SK-N-SH treated with all-trans-retinoic acid at 6 μM for 48 hours (cell line): ENCODE results near the gene PTPRT.

Experiments used
- ATAC-seq: fragments of 200-7000 bp; cut with Tn5 transposase; 3 replicates; pipeline ENCODE4 v1.9.1; 2020; ENCODE audit warnings: mild to moderate bottlenecking, moderate library complexity
- ARNTL ChIP-seq: fragments of 450-650 bp; formaldehyde crosslinking; IDR thresholded peaks from 2 replicates; pipeline ENCODE4 v1.5.0; 2020; ENCODE audit warnings: low read depth, mild to moderate bottlenecking, moderate library complexity, borderline replicate concordance
- BACH2 ChIP-seq: fragments of 250-450 bp; sonication (Bioruptor Pico); IDR thresholded peaks from 2 replicates; pipeline ENCODE4 v1.9.0; 2021; ENCODE audit warnings: mild to moderate bottlenecking, borderline replicate concordance
- CSDC2 ChIP-seq: fragments of 250-450 bp; sonication (Bioruptor Pico); IDR thresholded peaks from 2 replicates; pipeline ENCODE4 v1.5.0; 2020; ENCODE audit warnings: mild to moderate bottlenecking, moderate library complexity
- ESRRG ChIP-seq: fragments of 250-450 bp; sonication (Bioruptor Pico); IDR thresholded peaks from 2 replicates; pipeline ENCODE4 v1.6.1; 2021; ENCODE audit warnings: mild to moderate bottlenecking
- GLIS3 ChIP-seq: fragments of 250-450 bp; sonication (Bioruptor Pico); IDR thresholded peaks from 2 replicates; pipeline ENCODE4 v1.5.0; 2020; ENCODE audit warnings: mild to moderate bottlenecking, moderate library complexity
- ISL1 ChIP-seq: fragments of 250-450 bp; sonication (Bioruptor Pico); IDR thresholded peaks from 2 replicates; pipeline ENCODE4 v2.1.2; 2022; ENCODE audit warnings: mild to moderate bottlenecking, moderate library complexity
- OSR1 ChIP-seq: fragments of 250-450 bp; sonication (Bioruptor Pico); IDR thresholded peaks from 2 replicates; pipeline ENCODE4 v1.8.0; 2022; ENCODE audit warnings: moderate library complexity, mild to moderate bottlenecking, inconsistent platforms
- PPARA ChIP-seq: fragments of 250-450 bp; sonication (Bioruptor Pico); IDR thresholded peaks from 2 replicates; pipeline ENCODE4 v1.5.0; 2020; ENCODE audit warnings: mild to moderate bottlenecking, borderline replicate concordance
- RARB ChIP-seq: fragments of 250-450 bp; sonication (Bioruptor Pico); IDR thresholded peaks from 2 replicates; pipeline ENCODE4 v1.8.0; 2021; ENCODE audit warnings: mild to moderate bottlenecking, moderate library complexity
- SNAI2 ChIP-seq: fragments of 250-450 bp; sonication (Bioruptor Pico); IDR thresholded peaks from 2 replicates; pipeline ENCODE4 v1.5.0; 2020; ENCODE audit warnings: mild to moderate bottlenecking, moderate library complexity
- TCF4 ChIP-seq: fragments of 250-450 bp; sonication (Bioruptor Pico); IDR thresholded peaks from 2 replicates; pipeline ENCODE4 v1.8.0; 2021; ENCODE audit warnings: mild to moderate bottlenecking, moderate library complexity, borderline replicate concordance
- ZC3H10 ChIP-seq: fragments of 250-450 bp; sonication (Bioruptor Pico); IDR thresholded peaks from 2 replicates; pipeline ENCODE4 v1.5.1; 2021; ENCODE audit warnings: mild to moderate bottlenecking, moderate library complexity
- ZFP3 ChIP-seq: fragments of 250-450 bp; sonication (Bioruptor Pico); IDR thresholded peaks from 2 replicates; pipeline ENCODE4 v1.5.0; 2020; ENCODE audit warnings: mild to moderate bottlenecking, moderate library complexity
- ZFP30 ChIP-seq: fragments of 450-650 bp; formaldehyde crosslinking; IDR thresholded peaks from 2 replicates; pipeline ENCODE4 v1.5.0; 2022; ENCODE audit warnings: mild to moderate bottlenecking, moderate library complexity
- ZNF565 ChIP-seq: fragments of 450-650 bp; formaldehyde crosslinking; conservative IDR thresholded peaks from 2 replicates; pipeline ENCODE4 v1.5.0; 2020; ENCODE audit warnings: low read depth, mild to moderate bottlenecking, moderate library complexity
- ZNF8 ChIP-seq: fragments of 450-650 bp; formaldehyde crosslinking; IDR thresholded peaks from 2 replicates; pipeline ENCODE4 v1.5.0; 2020; ENCODE audit warnings: mild to moderate bottlenecking, moderate library complexity
- TF ChIP-seq, protein P1 (sequence below): fragments of 250-450 bp; sonication (Bioruptor Pico); IDR thresholded peaks from 2 replicates; pipeline ENCODE4 v1.8.0; 2020; ENCODE audit warnings: mild to moderate bottlenecking, moderate library complexity, borderline replicate concordance
- TF ChIP-seq, protein P2 (sequence below): fragments of 250-450 bp; sonication (Bioruptor Pico); IDR thresholded peaks from 2 replicates; pipeline ENCODE4 v1.5.0; 2020; ENCODE audit warnings: mild to moderate bottlenecking, moderate library complexity
- TF ChIP-seq, protein P3 (sequence below): fragments of 250-450 bp; sonication (Bioruptor Pico); IDR thresholded peaks from 2 replicates; pipeline ENCODE4 v1.5.1; 2021; ENCODE audit warnings: mild to moderate bottlenecking, moderate library complexity
- TF ChIP-seq, protein P4 (sequence below): fragments of 250-450 bp; sonication (Bioruptor Pico); IDR thresholded peaks from 2 replicates; pipeline ENCODE4 v1.5.1; 2020; ENCODE audit warnings: low read depth, mild to moderate bottlenecking, moderate library complexity
- TF ChIP-seq, protein P5 (sequence below): fragments of 250-450 bp; sonication (Bioruptor Pico); IDR thresholded peaks from 2 replicates; pipeline ENCODE4 v1.8.0; 2021; ENCODE audit warnings: low read depth, mild to moderate bottlenecking, moderate library complexity, borderline replicate concordance

The PTPRT gene

DNA sequence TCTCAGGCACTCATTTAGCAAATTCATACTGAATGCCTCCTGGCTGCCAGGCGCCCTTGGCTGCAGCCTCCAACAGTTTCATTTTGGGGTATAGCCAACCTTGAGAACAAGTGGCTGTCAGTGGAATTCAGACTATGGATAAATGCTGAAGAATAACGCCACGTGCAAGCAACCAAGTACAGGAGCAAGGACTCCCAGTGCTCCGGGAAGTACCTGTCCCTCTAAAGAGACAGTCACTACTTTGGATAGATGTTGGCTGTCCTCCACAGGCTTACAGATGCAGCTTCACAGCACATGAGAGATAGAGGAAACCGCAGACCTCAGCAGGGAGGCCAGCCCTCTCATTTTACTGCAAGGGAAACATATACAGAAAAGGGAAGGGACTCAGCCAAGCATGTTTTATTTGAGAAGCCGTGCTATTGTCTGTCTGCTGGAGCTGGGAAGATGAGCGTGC is 658.2 kb downstream of the PTPRT start (continued):
- TF ChIP-seq ZFP30 (CRISPR knock-in tag) (no peak), ZNF565 (CRISPR knock-in tag) (no peak)
- TF ChIP-seq, all 23 proteins: peak for 0

DNA sequence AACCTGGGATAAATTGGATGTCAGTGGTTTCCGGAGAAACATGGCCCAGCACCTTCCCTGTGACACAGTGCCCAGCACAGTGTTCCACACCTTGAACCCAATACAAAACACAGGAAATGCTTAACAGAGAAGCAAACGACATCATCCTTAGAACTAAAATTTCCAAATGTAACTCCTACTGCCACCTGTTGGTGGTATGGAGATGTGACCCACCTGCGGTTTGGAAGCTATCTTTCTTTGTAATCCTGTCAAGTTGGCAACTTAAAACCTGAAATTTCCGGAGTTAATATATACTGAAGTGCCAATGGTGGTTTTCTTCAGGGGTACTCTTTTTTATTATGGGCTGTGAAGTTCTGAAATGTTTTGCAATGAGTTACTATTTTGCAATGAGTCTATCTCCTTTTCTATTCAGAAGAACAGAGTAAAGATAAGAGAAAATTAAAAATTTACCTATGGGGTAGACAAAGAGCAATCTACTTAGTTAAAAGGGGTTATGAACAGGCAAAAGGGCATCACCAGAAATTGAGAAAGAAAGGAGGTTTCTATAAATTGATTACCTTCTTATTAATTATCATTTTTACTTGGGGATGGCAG is 658.8 kb downstream of the PTPRT start:
- no peak for ATAC-seq
- TF ChIP-seq, protein P1, sequence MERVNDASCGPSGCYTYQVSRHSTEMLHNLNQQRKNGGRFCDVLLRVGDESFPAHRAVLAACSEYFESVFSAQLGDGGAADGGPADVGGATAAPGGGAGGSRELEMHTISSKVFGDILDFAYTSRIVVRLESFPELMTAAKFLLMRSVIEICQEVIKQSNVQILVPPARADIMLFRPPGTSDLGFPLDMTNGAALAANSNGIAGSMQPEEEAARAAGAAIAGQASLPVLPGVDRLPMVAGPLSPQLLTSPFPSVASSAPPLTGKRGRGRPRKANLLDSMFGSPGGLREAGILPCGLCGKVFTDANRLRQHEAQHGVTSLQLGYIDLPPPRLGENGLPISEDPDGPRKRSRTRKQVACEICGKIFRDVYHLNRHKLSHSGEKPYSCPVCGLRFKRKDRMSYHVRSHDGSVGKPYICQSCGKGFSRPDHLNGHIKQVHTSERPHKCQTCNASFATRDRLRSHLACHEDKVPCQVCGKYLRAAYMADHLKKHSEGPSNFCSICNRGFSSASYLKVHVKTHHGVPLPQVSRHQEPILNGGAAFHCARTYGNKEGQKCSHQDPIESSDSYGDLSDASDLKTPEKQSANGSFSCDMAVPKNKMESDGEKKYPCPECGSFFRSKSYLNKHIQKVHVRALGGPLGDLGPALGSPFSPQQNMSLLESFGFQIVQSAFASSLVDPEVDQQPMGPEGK (CRISPR knock-in tag): no peak
- TF ChIP-seq, protein P2, sequence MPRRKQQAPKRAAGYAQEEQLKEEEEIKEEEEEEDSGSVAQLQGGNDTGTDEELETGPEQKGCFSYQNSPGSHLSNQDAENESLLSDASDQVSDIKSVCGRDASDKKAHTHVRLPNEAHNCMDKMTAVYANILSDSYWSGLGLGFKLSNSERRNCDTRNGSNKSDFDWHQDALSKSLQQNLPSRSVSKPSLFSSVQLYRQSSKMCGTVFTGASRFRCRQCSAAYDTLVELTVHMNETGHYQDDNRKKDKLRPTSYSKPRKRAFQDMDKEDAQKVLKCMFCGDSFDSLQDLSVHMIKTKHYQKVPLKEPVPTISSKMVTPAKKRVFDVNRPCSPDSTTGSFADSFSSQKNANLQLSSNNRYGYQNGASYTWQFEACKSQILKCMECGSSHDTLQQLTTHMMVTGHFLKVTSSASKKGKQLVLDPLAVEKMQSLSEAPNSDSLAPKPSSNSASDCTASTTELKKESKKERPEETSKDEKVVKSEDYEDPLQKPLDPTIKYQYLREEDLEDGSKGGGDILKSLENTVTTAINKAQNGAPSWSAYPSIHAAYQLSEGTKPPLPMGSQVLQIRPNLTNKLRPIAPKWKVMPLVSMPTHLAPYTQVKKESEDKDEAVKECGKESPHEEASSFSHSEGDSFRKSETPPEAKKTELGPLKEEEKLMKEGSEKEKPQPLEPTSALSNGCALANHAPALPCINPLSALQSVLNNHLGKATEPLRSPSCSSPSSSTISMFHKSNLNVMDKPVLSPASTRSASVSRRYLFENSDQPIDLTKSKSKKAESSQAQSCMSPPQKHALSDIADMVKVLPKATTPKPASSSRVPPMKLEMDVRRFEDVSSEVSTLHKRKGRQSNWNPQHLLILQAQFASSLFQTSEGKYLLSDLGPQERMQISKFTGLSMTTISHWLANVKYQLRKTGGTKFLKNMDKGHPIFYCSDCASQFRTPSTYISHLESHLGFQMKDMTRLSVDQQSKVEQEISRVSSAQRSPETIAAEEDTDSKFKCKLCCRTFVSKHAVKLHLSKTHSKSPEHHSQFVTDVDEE (CRISPR knock-in tag): no peak
- no peak for TF ChIP-seq SNAI2
- no peak for TF ChIP-seq CSDC2

DNA sequence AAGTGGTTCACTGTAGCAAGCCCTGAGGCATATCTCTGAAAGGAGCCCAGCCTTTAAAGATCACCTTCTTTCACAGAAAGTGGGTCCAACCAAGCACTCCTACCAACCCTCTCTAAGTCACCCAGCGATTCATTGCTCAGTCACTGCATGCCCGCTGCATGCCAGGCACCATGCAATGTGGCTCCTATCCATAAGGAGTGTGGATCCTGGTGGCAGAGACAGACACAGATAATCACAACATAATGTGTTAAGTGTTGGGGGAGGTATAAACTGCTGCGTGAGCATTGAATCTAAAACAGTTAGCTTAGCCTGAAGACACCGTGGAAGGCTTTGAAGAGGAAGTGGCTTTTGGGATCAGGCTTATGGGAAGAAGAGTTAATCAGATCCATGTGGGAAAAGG is 659.5 kb downstream of the PTPRT start:
- TF ChIP-seq, protein P3, sequence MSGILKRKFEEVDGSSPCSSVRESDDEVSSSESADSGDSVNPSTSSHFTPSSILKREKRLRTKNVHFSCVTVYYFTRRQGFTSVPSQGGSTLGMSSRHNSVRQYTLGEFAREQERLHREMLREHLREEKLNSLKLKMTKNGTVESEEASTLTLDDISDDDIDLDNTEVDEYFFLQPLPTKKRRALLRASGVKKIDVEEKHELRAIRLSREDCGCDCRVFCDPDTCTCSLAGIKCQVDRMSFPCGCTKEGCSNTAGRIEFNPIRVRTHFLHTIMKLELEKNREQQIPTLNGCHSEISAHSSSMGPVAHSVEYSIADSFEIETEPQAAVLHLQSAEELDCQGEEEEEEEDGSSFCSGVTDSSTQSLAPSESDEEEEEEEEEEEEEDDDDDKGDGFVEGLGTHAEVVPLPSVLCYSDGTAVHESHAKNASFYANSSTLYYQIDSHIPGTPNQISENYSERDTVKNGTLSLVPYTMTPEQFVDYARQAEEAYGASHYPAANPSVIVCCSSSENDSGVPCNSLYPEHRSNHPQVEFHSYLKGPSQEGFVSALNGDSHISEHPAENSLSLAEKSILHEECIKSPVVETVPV (CRISPR knock-in tag): no peak
- TF ChIP-seq, protein P2 (CRISPR knock-in tag): no peak
- TF ChIP-seq GLIS3 (CRISPR knock-in tag) (no peak), ESRRG (CRISPR knock-in tag) (no peak), PPARA (no peak), OSR1 (no peak), CSDC2 (no peak), ZC3H10 (CRISPR knock-in tag) (no peak), ISL1 (CRISPR knock-in tag) (no peak), ZNF565 (CRISPR knock-in tag) (no peak), ZFP30 (CRISPR knock-in tag) (no peak), SNAI2 (no peak), BACH2 (CRISPR knock-in tag) (no peak), ARNTL (no peak), RARB (no peak), ZNF8 (no peak), TCF4 (CRISPR knock-in tag) (no peak), ZFP3 (no peak)
- TF ChIP-seq, protein P4, sequence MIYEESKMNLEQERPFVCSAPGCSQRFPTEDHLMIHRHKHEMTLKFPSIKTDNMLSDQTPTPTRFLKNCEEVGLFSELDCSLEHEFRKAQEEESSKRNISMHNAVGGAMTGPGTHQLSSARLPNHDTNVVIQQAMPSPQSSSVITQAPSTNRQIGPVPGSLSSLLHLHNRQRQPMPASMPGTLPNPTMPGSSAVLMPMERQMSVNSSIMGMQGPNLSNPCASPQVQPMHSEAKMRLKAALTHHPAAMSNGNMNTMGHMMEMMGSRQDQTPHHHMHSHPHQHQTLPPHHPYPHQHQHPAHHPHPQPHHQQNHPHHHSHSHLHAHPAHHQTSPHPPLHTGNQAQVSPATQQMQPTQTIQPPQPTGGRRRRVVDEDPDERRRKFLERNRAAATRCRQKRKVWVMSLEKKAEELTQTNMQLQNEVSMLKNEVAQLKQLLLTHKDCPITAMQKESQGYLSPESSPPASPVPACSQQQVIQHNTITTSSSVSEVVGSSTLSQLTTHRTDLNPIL (CRISPR knock-in tag): no peak
- TF ChIP-seq, protein P5, sequence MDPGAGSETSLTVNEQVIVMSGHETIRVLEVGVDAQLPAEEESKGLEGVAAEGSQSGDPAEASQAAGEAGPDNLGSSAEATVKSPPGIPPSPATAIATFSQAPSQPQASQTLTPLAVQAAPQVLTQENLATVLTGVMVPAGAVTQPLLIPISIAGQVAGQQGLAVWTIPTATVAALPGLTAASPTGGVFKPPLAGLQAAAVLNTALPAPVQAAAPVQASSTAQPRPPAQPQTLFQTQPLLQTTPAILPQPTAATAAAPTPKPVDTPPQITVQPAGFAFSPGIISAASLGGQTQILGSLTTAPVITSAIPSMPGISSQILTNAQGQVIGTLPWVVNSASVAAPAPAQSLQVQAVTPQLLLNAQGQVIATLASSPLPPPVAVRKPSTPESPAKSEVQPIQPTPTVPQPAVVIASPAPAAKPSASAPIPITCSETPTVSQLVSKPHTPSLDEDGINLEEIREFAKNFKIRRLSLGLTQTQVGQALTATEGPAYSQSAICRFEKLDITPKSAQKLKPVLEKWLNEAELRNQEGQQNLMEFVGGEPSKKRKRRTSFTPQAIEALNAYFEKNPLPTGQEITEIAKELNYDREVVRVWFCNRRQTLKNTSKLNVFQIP: no peak
- no peak for ATAC-seq
